HepG2 (cell line): ENCODE data around the gene SLC6A12. TPM values are rescaled to one million over a fixed set of nuclear protein-coding genes. Genes with fewer than 3 reads are reported as not detected.

ENCODE experiments used
- ATF4 ChIP-seq, 2 experiments: fragments of 450-650 bp in 1 of 2; sonication (generic) in 1 of 2; formaldehyde crosslinking; IDR thresholded peaks; 2 replicates each; pipeline versions ENCODE4 v1.5.0 to v1.8.0; 2020 to 2022; ENCODE audit warnings: mild to moderate bottlenecking in 1 of 2, missing genetic modification reagents in 1 of 2
- ATF5 ChIP-seq: sonication (generic); formaldehyde crosslinking; IDR thresholded peaks from 2 replicates; pipeline ENCODE4 v1.4.0; 2020; ENCODE audit warnings: mild to moderate bottlenecking, low read depth, missing genetic modification reagents
- ATF7-NPFF ChIP-seq: sonication (generic); formaldehyde crosslinking; IDR thresholded peaks from 2 replicates; pipeline ENCODE4 v1.8.1; 2023; ENCODE audit warnings: mild to moderate bottlenecking, low read depth, missing genetic modification reagents, moderate library complexity
- ATM ChIP-seq: fragments of 450-650 bp; IDR thresholded peaks from 2 replicates; pipeline ENCODE4 v1.7.1; 2017; ENCODE audit warnings: mild to moderate bottlenecking, borderline replicate concordance
- EED ChIP-seq: sonication (generic); formaldehyde crosslinking; IDR thresholded peaks from 2 replicates; pipeline ENCODE4 v1.5.0; 2020; ENCODE audit warnings: mild to moderate bottlenecking, missing genetic modification reagents
- EP300 ChIP-seq, 3 experiments: sonication (generic) in 1 of 3; formaldehyde crosslinking in 1 of 3; IDR thresholded peaks; 2 replicates each; pipeline versions ENCODE4 v1.5.1 to v1.6.1; 2011 to 2020; ENCODE audit warnings: low read depth in 2 of 3, low read length in 2 of 3, borderline replicate concordance in 1 of 3, improper control_type of control experiment in 1 of 3, mild to moderate bottlenecking in 1 of 3, missing genetic modification reagents in 1 of 3, moderate library complexity in 1 of 3
- ETV6 ChIP-seq: sonication (generic); formaldehyde crosslinking; conservative IDR thresholded peaks from 2 replicates; pipeline ENCODE4 v1.4.0; 2020; ENCODE audit warnings: missing genetic modification reagents
- EZH2 ChIP-seq: conservative IDR thresholded peaks from 2 replicates; pipeline ENCODE4 v1.6.1; 2012; ENCODE audit warnings: mild to moderate bottlenecking, low read depth, low read length, moderate library complexity
- KDM3A ChIP-seq: IDR thresholded peaks from 2 replicates; pipeline ENCODE4 v1.6.1; 2018; ENCODE audit warnings: low read depth, missing compliant biosample characterization
- NCOR1 ChIP-seq: fragments of 200-600 bp; sonication (generic); IDR thresholded peaks from 2 replicates; pipeline ENCODE4 v1.7.0; 2017; ENCODE audit warnings: antibody characterized with exemption, low read length, borderline replicate concordance
- NPAS2 ChIP-seq: sonication (generic); formaldehyde crosslinking; IDR thresholded peaks from 2 replicates; pipeline ENCODE4 v1.8.0; 2022; ENCODE audit warnings: mild to moderate bottlenecking, missing genetic modification reagents, borderline replicate concordance
- NRL ChIP-seq: sonication (generic); formaldehyde crosslinking; IDR thresholded peaks from 2 replicates; pipeline ENCODE4 v1.5.0; 2020; ENCODE audit warnings: missing genetic modification reagents, mild to moderate bottlenecking, moderate library complexity, borderline replicate concordance
- SAP130 ChIP-seq: IDR thresholded peaks from 2 replicates; pipeline ENCODE4 v1.6.1; 2016; ENCODE audit warnings: low read depth
- TIGD3 ChIP-seq: sonication (generic); formaldehyde crosslinking; IDR thresholded peaks from 2 replicates; pipeline ENCODE4 v1.5.1; 2020; ENCODE audit warnings: mild to moderate bottlenecking, missing genetic modification reagents, borderline replicate concordance
- ZBTB7B ChIP-seq: sonication (generic); formaldehyde crosslinking; IDR thresholded peaks from 2 replicates; pipeline ENCODE4 v1.4.0; 2020; ENCODE audit warnings: missing genetic modification reagents
- ZFP90 ChIP-seq: sonication (generic); formaldehyde crosslinking; IDR thresholded peaks from 2 replicates; pipeline ENCODE4 v1.8.0; 2022; ENCODE audit warnings: missing genetic modification reagents, mild to moderate bottlenecking, inconsistent platforms, borderline replicate concordance
- ZFY ChIP-seq: sonication (generic); formaldehyde crosslinking; IDR thresholded peaks from 2 replicates; pipeline ENCODE4 v1.4.0; 2020; ENCODE audit warnings: missing genetic modification reagents
- ZNF282 ChIP-seq: fragments of 450-650 bp; IDR thresholded peaks from 2 replicates; pipeline ENCODE4 v1.6.1; 2018; ENCODE audit not compliant: partially characterized antibody
- ZNF292 ChIP-seq: sonication (generic); formaldehyde crosslinking; IDR thresholded peaks from 2 replicates; pipeline ENCODE4 v1.8.1; 2022; ENCODE audit warnings: mild to moderate bottlenecking, low read depth, missing genetic modification reagents, borderline replicate concordance
- ZNF296 ChIP-seq: sonication (generic); formaldehyde crosslinking; conservative IDR thresholded peaks from 2 replicates; pipeline ENCODE4 v1.5.0; 2020; ENCODE audit warnings: mild to moderate bottlenecking, missing genetic modification reagents
- ZNF598 ChIP-seq: sonication (generic); formaldehyde crosslinking; IDR thresholded peaks from 2 replicates; pipeline ENCODE4 v1.5.1; 2020; ENCODE audit warnings: mild to moderate bottlenecking, missing genetic modification reagents, borderline replicate concordance
- polyA plus RNA-seq, 8 experiments: library from polyadenylated mRNA; depleted of rRNA in 3 of 8; stranded (reverse) in 7 of 8; unstranded in 1 of 8; fragments of >200 nt; fragmentation: Illumina TruSeq in 4 of 8; extraction: Trizol in 4 of 8; gene quantifications; 2 replicates each; pipeline versions ENCODE4 v1.2.1 to v1.2.3, GENCODE V29; 2011 to 2016; ENCODE audit warnings: low read depth in 4 of 8, missing spikeins in 1 of 8, mixed read lengths in 1 of 8; ENCODE audit not compliant: insufficient read depth in 1 of 8
- total RNA-seq, 5 experiments: library from RNA; depleted of rRNA; stranded (reverse); fragments of >200 nt; fragmentation: Illumina TruSeq; extraction: Trizol; gene quantifications; 2 replicates each; pipeline ENCODE4 v1.2.3, GENCODE V29; 2016; ENCODE audit warnings: low read depth in 1 of 5
- TF ChIP-seq, protein P1 (sequence below): IDR thresholded peaks from 2 replicates; pipeline ENCODE4 v1.6.1; 2012; ENCODE audit warnings: inconsistent platforms
- TF ChIP-seq, protein P2 (sequence below): sonication (generic); formaldehyde crosslinking; IDR thresholded peaks from 2 replicates; pipeline ENCODE4 v1.5.0; 2020; ENCODE audit warnings: missing genetic modification reagents, mild to moderate bottlenecking, borderline replicate concordance

Gene SLC6A12
- total and polyA plus RNA-seq, 2 of the 13 experiments (the other 11 are each of a cell fraction or from before 2014, with no cell fraction given) = 3.7 to 18.8 TPM

GRCh38 chr12:212715-213526, 1.0 kb downstream of the SLC6A12 start (continued):
- TF ChIP-seq NRL (CRISPR knock-in tag) (no peak), ZFY (CRISPR knock-in tag) (peak; percentile 37; the same call in 1 of the 2 replicates), ZNF598 (CRISPR knock-in tag) (no peak), ATM (no peak), ZNF296 (CRISPR knock-in tag) (no peak), SAP130 (CRISPR knock-in tag) (0 out of 2 replicates have a peak, but pooled peaks have one; percentile 28), ZBTB7B (CRISPR knock-in tag) (no peak; the same call in 1 of the 2 replicates), EZH2 (no peak), ATF5 (CRISPR knock-in tag) (no peak), ATF4 (CRISPR knock-in tag; IDR thresholded peaks at IDR 0.05) (no peak), ZNF282 (no peak), EP300 (IDR thresholded peaks at IDR 0.05; ENCODE audit: low read depth in 2 of 2, low read length in 2 of 2) (peak in 1 of 2 experiments; percentile 44; a peak in 1 of 4 replicates), EP300 (CRISPR knock-in tag; IDR thresholded peaks at IDR 0.05; ENCODE audit: borderline replicate concordance) (no peak), ZFP90 (0 out of 2 replicates have a peak, but pooled peaks have one; percentile 7), TIGD3 (CRISPR knock-in tag) (no peak), ETV6 (CRISPR knock-in tag) (no peak), KDM3A (no peak), NPAS2 (CRISPR knock-in tag) (no peak), ATF7-NPFF (CRISPR knock-in tag) (no peak), NCOR1 (peak; percentile 60; the same call in 1 of the 2 replicates), EED (0 out of 2 replicates have a peak, but pooled peaks have one; percentile 5), ZNF292 (CRISPR knock-in tag) (0 out of 2 replicates have a peak, but pooled peaks have one; percentile 3)
- TF ChIP-seq, protein P1, sequence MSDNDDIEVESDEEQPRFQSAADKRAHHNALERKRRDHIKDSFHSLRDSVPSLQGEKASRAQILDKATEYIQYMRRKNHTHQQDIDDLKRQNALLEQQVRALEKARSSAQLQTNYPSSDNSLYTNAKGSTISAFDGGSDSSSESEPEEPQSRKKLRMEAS = peak; percentile 65
- TF ChIP-seq, protein P2, sequence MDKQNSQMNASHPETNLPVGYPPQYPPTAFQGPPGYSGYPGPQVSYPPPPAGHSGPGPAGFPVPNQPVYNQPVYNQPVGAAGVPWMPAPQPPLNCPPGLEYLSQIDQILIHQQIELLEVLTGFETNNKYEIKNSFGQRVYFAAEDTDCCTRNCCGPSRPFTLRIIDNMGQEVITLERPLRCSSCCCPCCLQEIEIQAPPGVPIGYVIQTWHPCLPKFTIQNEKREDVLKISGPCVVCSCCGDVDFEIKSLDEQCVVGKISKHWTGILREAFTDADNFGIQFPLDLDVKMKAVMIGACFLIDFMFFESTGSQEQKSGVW (CRISPR knock-in tag) = no peak
